Activated CD4-positive, CD25-positive, alpha-beta regulatory T cell treated with anti-CD3 and anti-CD28 coated beads, Interleukin-2, amount 50 U/mL, for 24 hours (primary cell): Measurements from ENCODE around the gene PSMC3.

ENCODE experiments used
- ATAC-seq, 2 donors: fragments of 150-1000 bp; cut with Tn5 transposase; one replicate each; pipeline ENCODE4 v1.10.0; 2021; ENCODE audit warnings: mild to moderate bottlenecking in 1 of 2, moderate library complexity in 1 of 2

The PSMC3 gene

GRCh38 chr11:47411884-47412746 is 14.1 kb downstream of the PSMC3 start:
- no peak for ATAC-seq

GRCh38 chr11:47410370-47411264 is 15.6 kb downstream of the PSMC3 start:
- no peak for ATAC-seq

GRCh38 chr11:47409440-47410369 is 16.5 kb downstream of the PSMC3 start:
- no peak for ATAC-seq

GRCh38 chr11:47408598-47409439 is 17.4 kb downstream of the PSMC3 start:
- no peak for ATAC-seq

GRCh38 chr11:47407746-47408590 is 18.3 kb downstream of the PSMC3 start, which contains the start of gene SLC39A13:
SLC39A13 (plus strand) TSS chr11:47408590; CDS start chr11:47410095, 1,505 bp downstream.
- ATAC-seq: peak; percentile 86

GRCh38 chr11:47406896-47407745 is 19.1 kb downstream of the PSMC3 start:
- ATAC-seq: no peak

- no peak for ATAC-seq
These were observed 22.7 kb downstream of the PSMC3 start for GRCh38 chr11:47403571-47403970.

GRCh38 chr11:47403135-47403534 is 23.1 kb downstream of the PSMC3 start:
- no peak for ATAC-seq

- no peak for ATAC-seq
These were observed 25.4 kb downstream of the PSMC3 start for GRCh38 chr11:47400768-47401279.

GRCh38 chr11:47399860-47400767 is 26.1 kb downstream of the PSMC3 start:
- ATAC-seq: peak; percentile 75 to 77

GRCh38 chr11:47398551-47398950 is 27.7 kb downstream of the PSMC3 start:
- ATAC-seq: no peak

GRCh38 chr11:47398011-47398410 is 28.2 kb downstream of the PSMC3 start:
- no peak for ATAC-seq

- ATAC-seq: no peak
These were observed 30.3 kb downstream of the PSMC3 start for GRCh38 chr11:47396049-47396320.

GRCh38 chr11:47395223-47396048 is 30.8 kb downstream of the PSMC3 start:
- ATAC-seq: no peak

- peak; percentile 83 to 86 for ATAC-seq
These were observed 31.7 kb downstream of the PSMC3 start for GRCh38 chr11:47394322-47395222.

GRCh38 chr11:47394050-47394321 is 32.3 kb downstream of the PSMC3 start:
- ATAC-seq: no peak
